Esophagus squamous epithelium (tissue), 4 donors: ENCODE results near the gene MYG1.

Source experiments
- POLR2A ChIP-seq, 4 donors: fragments of 450-650 bp; IDR thresholded peaks; one replicate each; pipeline ENCODE4 v1.6.1; 2017; ENCODE audit warnings: antibody characterized with exemption in 4 of 4, mild to moderate bottlenecking in 4 of 4, moderate library complexity in 3 of 4
- TF ChIP-seq, protein P1 (sequence below), 6 experiments: fragments of 450-650 bp in 4 of 6; fragments of 200-600 bp in 2 of 6; sonication (generic) in 2 of 6; IDR thresholded peaks; one replicate each; pipeline ENCODE4 v1.5.1; 2016 to 2019; ENCODE audit warnings: antibody characterized with exemption in 6 of 6, mild to moderate bottlenecking in 4 of 6, moderate library complexity in 4 of 6

DNA sequence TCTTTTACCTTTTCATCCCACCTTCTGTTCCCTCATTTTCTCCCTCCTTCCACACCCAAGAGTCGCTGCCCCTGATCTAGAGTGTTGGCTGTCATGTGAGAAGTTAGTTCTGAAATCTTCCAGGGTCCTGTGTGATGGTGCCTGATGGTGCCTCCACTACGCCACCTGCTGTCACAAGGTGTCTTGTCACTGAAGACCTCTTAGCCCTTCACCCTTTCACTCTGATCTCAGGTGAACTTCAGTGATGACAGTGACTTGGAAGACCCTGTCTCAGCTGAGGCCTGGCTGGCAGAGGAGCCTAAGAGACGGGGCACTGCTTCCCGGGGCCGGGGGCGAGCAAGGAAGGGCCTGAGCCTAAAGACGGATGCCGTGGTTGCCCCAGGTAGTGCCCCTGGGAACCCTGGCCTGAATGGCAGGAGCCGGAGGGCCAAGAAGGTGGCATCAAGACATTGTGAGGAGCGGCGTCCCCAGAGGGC, 11.7 kb upstream of the MYG1 start:
- TF ChIP-seq, protein P1, sequence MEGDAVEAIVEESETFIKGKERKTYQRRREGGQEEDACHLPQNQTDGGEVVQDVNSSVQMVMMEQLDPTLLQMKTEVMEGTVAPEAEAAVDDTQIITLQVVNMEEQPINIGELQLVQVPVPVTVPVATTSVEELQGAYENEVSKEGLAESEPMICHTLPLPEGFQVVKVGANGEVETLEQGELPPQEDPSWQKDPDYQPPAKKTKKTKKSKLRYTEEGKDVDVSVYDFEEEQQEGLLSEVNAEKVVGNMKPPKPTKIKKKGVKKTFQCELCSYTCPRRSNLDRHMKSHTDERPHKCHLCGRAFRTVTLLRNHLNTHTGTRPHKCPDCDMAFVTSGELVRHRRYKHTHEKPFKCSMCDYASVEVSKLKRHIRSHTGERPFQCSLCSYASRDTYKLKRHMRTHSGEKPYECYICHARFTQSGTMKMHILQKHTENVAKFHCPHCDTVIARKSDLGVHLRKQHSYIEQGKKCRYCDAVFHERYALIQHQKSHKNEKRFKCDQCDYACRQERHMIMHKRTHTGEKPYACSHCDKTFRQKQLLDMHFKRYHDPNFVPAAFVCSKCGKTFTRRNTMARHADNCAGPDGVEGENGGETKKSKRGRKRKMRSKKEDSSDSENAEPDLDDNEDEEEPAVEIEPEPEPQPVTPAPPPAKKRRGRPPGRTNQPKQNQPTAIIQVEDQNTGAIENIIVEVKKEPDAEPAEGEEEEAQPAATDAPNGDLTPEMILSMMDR (IDR thresholded peaks at IDR 0.05) = peak; percentile 55 to 83 (median 72)
- TF ChIP-seq POLR2A (IDR thresholded peaks at IDR 0.05) = no peak
